GM21723 (cell line): ENCODE data around the gene LSM6.

Experiments used
- ATAC-seq: cut with Tn5 transposase; IDR thresholded peaks from one replicate; pipeline ENCODE4 v1.9.1; 2021; ENCODE audit warnings: mild to moderate bottlenecking, moderate library complexity; ENCODE audit not compliant: unreplicated experiment

LSM6 gene

DNA sequence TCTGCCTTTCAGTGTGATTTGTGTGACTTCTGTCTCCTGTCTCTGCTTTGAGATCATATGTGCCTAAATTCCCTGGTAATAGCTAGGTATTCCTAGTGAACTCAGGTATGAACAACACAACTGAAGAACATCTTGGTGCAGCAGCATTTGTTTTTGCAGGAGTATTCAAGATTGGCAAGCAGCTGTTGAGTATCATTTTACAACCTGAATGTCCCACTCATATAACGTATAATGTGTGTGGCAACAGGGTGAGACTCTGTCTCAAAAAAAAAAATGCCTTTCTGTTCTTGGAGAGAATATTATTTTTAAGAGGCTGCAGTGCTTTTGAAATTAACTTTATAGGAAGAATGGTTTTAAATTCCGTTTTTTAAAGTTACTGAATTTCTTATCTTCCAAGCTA is 7.7 kb downstream of the LSM6 start:
- no peak for ATAC-seq

DNA sequence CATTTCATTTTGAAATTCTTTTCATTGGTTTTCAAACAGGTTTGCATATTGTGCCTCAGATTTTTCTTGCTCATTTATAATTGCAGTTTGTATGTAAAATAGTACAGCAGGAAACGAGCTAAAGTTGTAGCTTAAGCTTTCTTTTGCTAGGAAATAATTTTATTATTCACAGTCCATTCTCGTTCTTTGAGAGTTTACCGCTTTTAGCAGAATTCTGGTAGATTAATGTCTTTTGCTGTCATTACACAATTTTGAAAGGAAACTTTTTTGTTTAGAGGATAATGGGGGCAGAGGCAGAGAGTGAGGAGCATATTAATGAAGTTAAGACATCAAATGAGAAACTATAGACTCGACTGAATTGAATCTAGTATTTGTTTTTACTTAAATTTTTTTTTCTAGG is 10.5 kb downstream of the LSM6 start:
- ATAC-seq: no peak

DNA sequence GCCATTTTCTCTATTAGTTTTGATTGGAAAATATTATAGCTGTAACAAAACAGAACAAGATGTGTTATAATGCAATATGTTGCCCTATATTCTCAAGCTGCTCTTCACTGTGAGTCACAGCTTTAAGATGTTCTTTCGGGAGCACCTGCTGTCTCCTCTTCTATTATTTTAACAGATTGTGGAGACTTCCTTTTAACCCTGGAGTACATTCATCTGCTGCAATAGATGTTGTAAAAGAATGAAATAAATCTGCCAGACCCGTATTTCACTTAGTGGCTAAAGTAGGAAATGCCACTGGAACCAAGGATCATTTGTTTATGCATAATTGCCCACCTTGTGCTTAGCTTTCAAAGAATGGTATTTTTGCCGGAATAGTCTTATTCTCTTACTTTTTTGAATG is 11.1 kb downstream of the LSM6 start:
- no peak for ATAC-seq

DNA sequence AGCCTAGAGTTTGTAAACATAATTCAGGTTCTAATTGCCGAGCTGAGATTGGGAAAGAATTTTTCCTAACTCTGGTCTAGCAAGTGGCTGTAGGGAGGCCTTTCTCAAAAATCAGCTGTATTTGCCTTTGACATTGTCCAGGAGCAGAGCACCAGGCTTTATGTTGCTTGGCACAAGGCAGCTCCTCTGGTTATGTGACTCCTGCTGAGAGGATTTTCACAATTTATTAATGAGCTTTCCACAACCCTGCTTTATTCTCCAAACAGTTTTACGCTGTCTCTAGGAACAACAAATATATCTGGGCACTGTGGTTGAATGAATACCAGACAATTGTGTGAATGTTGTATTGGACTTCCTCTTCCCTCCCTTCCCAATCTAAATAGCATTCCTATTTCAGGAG is 14.9 kb downstream of the LSM6 start:
- ATAC-seq: no peak

DNA sequence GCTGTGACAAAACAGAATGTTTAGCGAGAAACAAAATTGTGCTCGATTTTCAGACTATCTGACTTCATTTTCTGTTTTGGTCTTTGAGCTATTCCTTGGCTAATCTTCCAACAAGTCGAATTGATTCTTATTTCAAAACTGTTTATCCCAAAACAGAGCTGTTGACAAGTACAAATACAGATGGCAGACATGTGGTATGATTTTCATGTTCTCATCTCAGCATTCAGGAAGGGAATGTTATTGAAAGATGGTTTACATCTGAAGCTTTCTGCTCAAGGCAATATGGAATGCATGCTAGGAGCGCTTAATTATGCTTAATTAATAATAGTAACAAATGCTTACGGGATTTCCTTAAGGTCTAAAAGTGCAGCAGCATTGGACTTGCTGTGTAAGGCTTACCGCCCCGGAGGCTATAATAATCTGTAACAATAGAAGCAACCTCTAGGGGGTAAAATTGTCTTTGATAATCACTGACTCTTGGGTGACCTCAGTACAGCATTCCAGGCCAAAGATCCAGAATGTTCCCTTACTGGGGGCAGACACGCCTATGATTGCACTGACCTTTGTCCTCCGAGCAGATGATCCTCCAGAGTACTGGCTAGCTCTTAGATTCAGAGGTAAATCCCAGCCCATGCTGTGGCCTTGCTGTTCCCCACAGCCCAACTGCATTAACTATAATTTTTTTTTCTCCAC is 16.4 kb downstream of the LSM6 start:
- ATAC-seq: no peak

DNA sequence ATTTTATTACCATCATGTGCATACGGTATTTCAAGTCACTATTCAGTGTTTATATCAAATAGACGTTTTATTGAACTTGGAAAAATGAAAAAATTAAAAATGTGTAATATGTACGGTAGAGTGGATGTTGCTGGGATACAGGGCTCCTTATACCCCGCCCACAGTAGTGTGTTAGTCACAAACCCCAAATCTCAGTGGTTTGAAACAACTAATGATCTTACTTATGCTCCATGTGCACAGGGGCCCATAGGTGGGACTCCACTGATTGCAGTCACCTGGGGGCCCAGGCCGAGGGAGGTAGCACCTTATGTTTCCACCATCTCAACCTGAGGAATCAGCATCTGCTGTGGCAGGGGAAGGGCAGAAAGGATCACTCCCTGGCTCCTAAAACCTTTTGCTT is 18.1 kb downstream of the LSM6 start:
- ATAC-seq: no peak

DNA sequence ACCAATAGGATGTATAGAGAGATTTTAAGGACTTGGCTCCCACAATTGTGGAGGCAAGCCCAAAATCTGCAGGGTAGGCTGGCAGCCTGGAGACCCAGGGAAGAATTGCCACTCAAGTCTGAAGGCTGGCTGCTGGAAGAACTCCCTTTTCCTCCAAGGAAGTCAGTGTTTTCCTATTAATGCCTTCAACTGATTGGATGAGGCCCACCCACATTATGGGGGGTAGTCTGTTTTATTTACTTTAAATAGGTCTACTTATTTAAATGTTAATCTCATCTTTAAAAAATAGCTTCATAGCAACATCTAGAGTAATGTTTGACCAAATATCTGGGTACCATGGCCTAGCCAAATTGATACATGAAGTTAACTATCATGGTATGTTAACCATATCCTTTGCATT is 18.7 kb downstream of the LSM6 start:
- no peak for ATAC-seq

DNA sequence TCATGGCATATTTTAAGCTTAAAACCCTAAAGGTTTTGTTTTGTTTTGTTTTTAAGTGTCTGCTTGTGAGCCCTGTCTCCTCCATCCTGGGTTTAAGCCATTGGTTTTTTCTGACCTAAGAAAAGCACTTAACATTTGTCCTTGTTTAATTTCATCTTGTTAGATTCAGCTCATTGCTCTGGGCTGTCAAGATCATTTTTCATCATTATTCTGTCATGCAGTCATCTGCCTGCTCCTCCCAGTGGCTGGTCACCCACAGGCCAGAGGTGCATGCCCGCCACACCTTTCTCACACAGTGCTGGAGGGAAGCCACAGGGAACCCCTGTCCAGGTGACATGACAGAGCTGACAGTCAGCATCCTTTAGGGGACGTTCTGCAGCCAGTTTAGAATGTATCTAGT is 27.1 kb downstream of the LSM6 start:
- no peak for ATAC-seq

DNA sequence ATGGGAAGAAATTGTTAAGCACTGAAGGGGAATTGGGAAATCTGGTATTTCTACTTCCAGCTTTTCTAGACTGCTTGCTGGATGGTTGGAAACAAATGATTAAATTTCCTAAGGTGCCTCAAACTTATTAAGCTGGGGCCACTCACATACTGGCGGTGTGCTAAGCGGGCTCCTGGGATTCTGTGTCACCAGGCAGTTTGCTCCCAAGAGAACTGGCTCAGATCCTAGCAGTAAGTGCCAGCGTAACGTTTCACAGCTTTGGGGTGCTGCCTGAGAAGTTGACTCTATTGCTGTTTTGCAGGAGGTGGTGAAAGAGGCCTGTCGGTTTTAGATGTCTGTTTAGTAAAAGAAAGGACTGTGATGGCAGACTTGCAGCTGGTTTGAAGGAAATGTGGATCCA is 31.9 kb downstream of the LSM6 start:
- ATAC-seq: no peak

DNA sequence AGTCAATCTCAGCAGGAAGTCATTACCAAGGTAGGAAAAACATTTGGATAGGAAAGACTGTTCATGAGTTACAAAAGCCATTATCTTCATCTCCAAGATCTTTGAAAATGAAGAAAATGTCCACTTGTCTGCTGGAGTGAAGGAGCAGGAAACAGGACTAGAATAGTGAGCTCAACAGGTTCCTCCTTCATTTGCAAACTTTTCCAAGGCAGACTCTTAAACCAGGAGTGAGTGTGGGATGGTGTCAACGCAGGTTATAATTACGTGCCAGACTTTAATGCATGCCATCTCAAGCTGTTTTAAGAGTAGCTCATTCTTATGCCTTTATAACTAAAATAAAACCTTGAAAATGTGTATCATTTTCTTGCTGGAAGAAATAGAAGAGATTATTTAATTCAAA is 35.4 kb downstream of the LSM6 start:
- ATAC-seq: no peak

DNA sequence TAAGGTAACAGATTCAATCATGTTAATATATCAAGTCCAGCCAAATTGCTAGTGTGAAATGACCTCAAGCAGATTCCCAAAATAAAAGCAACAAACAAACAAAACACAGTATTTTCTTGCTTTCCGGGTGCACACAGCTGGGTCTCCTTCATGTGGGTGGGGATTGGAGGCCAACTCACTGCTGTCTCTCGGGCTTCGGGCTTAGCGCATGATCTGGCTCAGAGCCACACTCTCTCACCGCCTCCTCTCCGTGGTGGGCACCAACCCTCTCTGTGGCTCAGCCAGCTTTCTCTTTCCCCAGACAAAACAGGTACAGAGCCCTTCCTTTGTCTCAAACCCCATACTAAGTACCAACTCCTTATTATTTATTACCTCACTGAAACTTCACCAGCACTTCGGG is 35.9 kb downstream of the LSM6 start:
- no peak for ATAC-seq

DNA sequence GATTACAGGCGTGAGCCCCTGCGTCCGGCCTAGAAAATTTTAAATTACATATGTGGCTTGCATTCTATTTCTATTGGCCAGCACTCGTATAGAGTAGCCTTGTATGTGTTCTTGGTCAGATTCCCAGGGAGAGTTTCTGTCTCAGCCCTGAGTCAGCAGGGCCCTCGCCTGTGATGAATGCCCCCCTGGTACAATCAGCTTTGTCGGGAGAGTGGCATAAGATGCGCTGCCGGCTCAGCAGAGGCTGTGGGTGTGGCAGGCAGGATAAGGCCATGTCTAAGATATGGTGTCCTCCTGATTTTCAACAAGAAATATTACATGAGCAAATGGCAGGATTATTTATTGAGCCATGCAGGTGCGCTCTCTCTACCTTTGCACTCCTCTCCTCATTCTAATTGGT is 37.3 kb downstream of the LSM6 start:
- ATAC-seq: no peak

DNA sequence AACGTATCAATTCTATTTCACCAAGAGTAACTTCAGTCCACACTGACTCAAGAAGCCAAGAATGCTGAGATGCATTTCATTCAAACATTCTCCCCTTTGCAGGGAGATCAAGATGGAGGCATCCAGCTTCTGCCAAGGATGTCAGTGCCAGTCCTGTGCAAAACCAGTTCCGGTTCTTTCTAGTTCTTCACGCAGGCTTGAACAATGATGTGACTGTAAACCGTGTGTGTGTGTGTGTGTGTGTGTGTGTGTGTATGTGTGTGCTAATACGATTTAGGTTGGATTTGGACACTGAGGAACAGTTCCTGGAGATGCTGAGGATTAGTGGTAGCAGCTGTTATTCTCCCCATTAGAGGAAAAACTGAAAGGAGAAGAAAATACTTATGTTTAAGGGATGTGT is 38.7 kb downstream of the LSM6 start, which contains the start of gene REELD1:
Gene REELD1, plus strand, starts transcription at position 301 of the 400 bp plus-strand sequence. CDS start 2,415 bp downstream, outside the sequence.
- ATAC-seq: no peak

DNA sequence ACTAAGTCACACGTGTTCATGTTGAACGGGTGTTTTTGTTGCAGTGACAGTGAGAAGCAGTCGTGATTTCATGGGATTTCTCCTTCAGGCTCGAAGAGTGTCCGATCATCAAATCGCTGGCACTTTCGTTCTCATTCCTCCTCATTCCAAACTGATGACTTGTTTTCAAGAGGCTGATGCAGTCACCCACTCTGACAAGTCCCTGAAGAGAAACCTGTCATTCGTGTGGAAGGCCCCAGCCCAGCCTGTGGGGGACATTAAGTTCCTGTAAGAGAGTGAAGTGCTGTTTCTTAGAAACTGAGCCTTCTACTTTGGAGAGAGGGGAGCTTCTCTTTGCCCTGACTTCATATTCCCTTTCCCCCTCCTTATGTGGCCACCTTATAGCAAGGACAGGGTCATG is 46.8 kb downstream of the LSM6 start:
- no peak for ATAC-seq

DNA sequence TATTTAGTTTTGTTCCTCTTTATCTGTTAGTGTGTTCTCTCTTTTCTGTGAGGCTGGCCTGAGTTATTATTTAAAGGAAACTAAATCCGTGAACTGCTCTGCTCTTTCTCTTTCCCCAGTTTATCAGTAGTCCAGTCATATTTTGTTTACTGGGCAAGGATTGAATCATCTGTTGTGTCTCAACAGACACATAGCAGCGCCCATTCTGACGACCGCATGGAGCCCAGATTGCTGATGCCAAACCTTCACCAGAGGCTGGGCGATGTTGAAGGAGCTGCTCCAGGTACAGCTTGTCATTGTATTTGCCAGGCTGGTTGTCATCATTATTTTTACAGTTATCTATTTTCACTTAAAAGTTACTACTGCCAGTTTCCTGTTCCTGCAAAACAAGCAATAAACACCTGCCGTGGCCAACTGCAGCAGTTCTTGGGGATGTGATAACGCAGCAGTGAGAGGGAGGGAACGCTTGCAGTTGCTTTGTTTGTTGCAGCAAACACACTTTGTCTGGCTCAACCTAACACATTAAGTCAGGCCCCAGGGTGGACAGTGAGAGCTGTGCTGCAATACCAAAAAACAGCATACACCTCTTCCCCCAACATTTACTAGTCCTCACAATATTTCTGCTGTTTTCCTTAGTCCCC is 48.9 kb downstream of the LSM6 start:
- no peak for ATAC-seq

DNA sequence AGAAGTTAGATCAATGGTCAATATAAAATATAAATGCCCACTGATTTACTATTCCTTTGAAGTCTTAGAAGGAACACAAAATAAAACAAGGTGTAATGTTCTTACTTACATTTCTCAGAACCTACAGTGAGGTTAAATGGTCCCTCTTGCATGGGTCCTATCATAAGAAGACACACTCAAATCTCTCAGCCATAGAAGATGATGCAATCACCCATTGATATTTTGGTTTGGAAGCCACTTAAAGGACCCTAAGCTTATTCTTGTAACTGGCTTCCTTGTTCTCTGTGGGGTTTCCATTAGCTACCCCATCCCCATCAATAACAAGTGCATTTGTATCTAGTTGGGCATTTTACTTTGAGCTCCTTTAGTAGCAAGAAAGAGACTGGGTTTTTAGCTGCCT is 53.9 kb downstream of the LSM6 start:
- ATAC-seq: no peak

DNA sequence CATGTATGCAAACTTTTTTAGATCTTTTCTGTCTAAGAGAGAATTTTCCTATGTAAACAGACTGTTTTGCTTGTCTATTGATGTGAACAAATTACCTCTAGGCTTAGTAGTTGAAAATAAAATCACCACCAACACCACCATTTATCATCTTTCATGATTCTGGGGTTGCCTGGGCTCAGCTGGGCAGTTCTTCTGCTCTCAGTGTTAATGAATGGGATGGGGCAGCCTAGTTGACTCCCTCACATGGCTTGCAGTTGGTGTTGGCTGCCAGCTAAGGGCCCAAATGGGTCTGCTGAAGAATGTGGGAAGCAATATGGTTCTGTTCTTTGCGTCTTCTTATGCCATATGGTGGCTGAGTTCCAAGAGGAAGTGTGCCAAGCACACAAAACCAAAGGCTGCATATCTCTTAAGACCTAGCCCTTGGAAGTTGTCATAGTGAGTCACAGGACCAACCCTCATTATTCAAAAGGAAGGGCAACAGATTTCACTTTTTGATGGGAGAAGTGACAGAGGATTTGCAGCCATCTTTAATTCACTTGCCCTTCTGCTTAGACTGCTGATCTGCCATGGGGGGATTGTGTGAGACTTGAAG is 56.7 kb downstream of the LSM6 start:
- ATAC-seq: no peak

DNA sequence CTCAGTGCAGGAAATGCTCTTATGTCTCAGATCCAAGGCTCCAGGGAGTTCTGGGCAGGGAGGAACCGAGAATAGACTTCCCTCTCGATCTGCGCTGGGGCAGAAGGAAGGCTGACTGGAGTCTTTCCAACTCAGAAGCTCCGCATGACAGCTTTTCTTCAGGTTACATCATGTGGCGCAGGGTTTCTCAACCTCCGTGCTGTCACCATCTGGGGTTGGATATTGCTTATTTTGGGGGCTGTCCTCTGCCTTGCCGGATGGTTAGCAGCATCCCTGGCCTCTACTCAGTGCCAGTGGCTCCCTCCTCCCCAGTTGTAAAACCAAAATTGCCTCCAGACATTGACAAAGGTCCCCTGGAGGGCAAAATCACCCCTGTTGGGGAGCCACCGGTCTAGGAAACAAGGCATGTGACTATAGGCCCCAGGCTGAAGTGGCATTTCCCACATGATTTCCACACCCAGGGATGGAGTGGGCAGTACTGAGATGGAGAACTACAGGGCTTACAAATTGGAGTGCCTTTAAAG is 60.2 kb downstream of the LSM6 start:
- no peak for ATAC-seq

DNA sequence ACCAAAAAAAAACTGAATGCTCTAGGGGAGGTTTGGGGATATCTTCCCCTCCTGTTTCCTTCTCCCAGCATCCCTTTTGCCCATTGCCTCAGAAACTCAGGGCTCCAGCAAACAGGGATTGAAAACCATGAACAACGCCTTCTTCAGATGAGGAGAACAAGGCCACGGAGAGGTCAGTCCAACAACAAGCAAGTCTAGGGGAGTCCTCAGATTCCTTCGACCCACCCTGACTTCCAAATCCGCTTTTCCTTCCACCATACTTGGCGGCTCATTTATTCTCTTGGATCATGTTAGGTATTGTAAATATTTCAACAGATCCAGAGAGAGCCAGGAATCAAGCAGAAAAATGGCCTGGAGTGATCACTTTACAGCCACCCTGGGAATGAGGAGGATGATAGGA is 60.7 kb downstream of the LSM6 start:
- ATAC-seq: no peak

DNA sequence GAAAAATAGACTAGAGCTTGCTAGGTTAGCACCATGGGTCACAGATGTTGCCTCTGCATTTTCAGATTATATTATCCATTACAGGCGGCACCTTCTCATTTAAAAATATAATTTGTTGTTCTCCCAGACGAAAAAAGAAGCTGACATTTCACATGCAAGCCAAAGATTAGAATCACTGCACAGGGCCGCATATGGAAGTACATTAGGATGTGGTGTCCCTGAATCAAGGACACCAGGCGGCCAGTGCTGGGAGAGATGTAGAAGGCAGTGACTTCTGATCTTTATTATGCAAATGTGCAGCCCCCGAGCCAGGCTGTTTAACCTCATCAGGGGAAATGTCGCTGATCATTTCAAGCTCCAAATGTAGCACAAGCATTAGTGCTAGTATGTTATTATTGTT is 61.6 kb downstream of the LSM6 start:
- no peak for ATAC-seq

DNA sequence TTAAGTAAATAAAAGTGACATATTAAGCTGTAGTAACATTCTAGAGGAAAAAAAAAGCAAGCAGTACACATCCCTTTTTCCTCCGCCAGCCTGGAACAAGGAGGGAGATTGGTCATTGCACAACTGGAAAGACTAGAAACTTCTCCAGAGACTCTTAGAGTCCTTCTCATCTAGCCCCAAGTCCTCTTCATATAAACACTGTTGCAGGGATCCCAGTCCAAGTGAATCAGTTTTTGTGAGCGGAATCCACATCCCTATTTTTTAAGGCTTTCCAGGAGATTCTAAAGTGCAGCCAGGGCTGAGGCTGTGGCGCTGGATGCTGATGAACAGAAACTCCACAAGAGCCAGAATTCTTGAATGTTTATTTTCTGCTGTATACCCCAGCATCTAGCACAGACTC is 62.6 kb downstream of the LSM6 start:
- no peak for ATAC-seq
